Lower leg skin (tissue), 3 donors: ENCODE measurements around the gene SMPX.

Experiments used
- POLR2A ChIP-seq, 2 donors: fragments of 450-650 bp; IDR thresholded peaks; one replicate each; pipeline ENCODE4 v1.6.1; 2016 to 2017; ENCODE audit warnings: antibody characterized with exemption in 2 of 2, mild to moderate bottlenecking in 1 of 2, moderate library complexity in 1 of 2
- TF ChIP-seq, protein P1 (sequence below), 3 donors: fragments of 450-650 bp; IDR thresholded peaks; one replicate each; pipeline ENCODE4 v1.5.1; 2016; ENCODE audit warnings: antibody characterized with exemption in 3 of 3, mild to moderate bottlenecking in 3 of 3, moderate library complexity in 2 of 3

DNA sequence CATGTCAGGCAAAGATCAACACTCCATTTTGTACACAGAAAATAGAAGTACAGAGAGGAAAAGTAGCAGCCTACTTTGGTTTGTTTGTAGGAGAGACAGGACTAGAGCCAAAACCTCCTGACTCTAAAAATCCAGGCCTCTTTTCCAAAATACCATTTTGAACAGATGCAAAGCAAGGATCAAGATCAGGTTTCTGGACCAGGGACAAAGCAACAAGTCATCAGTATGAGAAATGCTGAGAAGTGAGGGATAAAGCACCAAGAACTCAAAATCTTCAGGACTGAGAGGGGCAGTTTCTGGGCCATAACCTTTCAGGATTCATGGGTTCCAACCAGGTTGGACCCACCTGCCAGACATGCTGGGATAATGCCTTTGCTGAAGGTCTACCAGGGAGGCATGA lies 44.9 kb upstream of the SMPX start:
- no peak for TF ChIP-seq POLR2A (IDR thresholded peaks at IDR 0.05)
- TF ChIP-seq, protein P1, sequence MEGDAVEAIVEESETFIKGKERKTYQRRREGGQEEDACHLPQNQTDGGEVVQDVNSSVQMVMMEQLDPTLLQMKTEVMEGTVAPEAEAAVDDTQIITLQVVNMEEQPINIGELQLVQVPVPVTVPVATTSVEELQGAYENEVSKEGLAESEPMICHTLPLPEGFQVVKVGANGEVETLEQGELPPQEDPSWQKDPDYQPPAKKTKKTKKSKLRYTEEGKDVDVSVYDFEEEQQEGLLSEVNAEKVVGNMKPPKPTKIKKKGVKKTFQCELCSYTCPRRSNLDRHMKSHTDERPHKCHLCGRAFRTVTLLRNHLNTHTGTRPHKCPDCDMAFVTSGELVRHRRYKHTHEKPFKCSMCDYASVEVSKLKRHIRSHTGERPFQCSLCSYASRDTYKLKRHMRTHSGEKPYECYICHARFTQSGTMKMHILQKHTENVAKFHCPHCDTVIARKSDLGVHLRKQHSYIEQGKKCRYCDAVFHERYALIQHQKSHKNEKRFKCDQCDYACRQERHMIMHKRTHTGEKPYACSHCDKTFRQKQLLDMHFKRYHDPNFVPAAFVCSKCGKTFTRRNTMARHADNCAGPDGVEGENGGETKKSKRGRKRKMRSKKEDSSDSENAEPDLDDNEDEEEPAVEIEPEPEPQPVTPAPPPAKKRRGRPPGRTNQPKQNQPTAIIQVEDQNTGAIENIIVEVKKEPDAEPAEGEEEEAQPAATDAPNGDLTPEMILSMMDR (IDR thresholded peaks at IDR 0.05) = no peak
